GM12892 (cell line): ENCODE results near the gene SPC24.

Experiments used
- DNase-seq: peaks from one replicate; pipeline ENCODE4 v3.0.0; 2011; ENCODE audit not compliant: insufficient read length
- FAIRE-seq: peaks from 2 replicates; lab custom pipeline; 2011; peaks lifted over from hg19 to GRCh38; lab: Jason Lieb, UNC
- POLR2A ChIP-seq: IDR thresholded peaks from 2 replicates; pipeline ENCODE4 v1.6.1; 2011; ENCODE audit warnings: low read depth, low read length, control low read depth
- POLR2AphosphoS5 ChIP-seq: IDR thresholded peaks from 2 replicates; pipeline ENCODE4 v1.6.1; 2011; ENCODE audit warnings: low read depth, low read length, control low read depth
- TAF1 ChIP-seq: IDR thresholded peaks from 2 replicates; pipeline ENCODE4 v1.6.1; 2011; ENCODE audit warnings: low read depth, mild to moderate bottlenecking, control low read depth, low read length, borderline replicate concordance

SPC24 gene

GRCh38 chr19:11197291-11198174 lies 42.0 kb upstream of the SPC24 start, which contains the start of gene KANK2:
KANK2 (minus strand) TSS chr19:11197545; CDS start chr19:11194511, 3,034 bp downstream.
- TF ChIP-seq POLR2A (no peak; the same call in 1 of the 2 replicates), POLR2AphosphoS5 (no peak), TAF1 (no peak)
- peak; percentile 94 for FAIRE-seq
- peak; percentile 99 for DNase-seq

- FAIRE-seq (no peak), DNase-seq (no peak)
- TF ChIP-seq POLR2AphosphoS5 (no peak), TAF1 (no peak), POLR2A (no peak)
Observed at GRCh38 chr19:11196406-11197287, 41.1 kb upstream of the SPC24 start.

- TF ChIP-seq POLR2A (no peak), TAF1 (no peak), POLR2AphosphoS5 (no peak)
- FAIRE-seq = no peak
- no peak for DNase-seq
Observed at GRCh38 chr19:11195681-11196080, 40.1 kb upstream of the SPC24 start.

GRCh38 chr19:11194656-11195558 lies 39.3 kb upstream of the SPC24 start:
- DNase-seq (no peak), FAIRE-seq (no peak)
- TF ChIP-seq TAF1 (no peak), POLR2A (no peak), POLR2AphosphoS5 (no peak)

GRCh38 chr19:11194173-11194572 lies 38.6 kb upstream of the SPC24 start:
- no peak for DNase-seq
- TF ChIP-seq TAF1 = no peak
- no peak for TF ChIP-seq POLR2A
- no peak for TF ChIP-seq POLR2AphosphoS5
- FAIRE-seq = no peak

GRCh38 chr19:11192957-11193939 lies 37.7 kb upstream of the SPC24 start:
- DNase-seq (no peak), FAIRE-seq (no peak)
- TF ChIP-seq POLR2AphosphoS5 (no peak), POLR2A (no peak), TAF1 (no peak)

GRCh38 chr19:11191934-11192333 lies 36.4 kb upstream of the SPC24 start:
- TF ChIP-seq POLR2A = no peak
- TF ChIP-seq TAF1 = no peak
- TF ChIP-seq POLR2AphosphoS5 = no peak
- FAIRE-seq (peak; percentile 17), DNase-seq (no peak)

- DNase-seq = no peak
- FAIRE-seq = no peak
- TF ChIP-seq POLR2A = no peak
- TF ChIP-seq POLR2AphosphoS5 = no peak
- no peak for TF ChIP-seq TAF1
Observed at GRCh38 chr19:11191273-11191755, 35.7 kb upstream of the SPC24 start.

GRCh38 chr19:11190501-11190900 lies 34.9 kb upstream of the SPC24 start:
- DNase-seq (no peak), FAIRE-seq (no peak)
- TF ChIP-seq TAF1 = no peak
- no peak for TF ChIP-seq POLR2AphosphoS5
- no peak for TF ChIP-seq POLR2A
